Measurements from ENCODE around the gene PCYT1A.

PCYT1A gene

GRCh38 chr3:196255776-196256175 is 31.8 kb downstream of the PCYT1A start:
- Histone ChIP-seq H3K36me3 (ENCODE audit: insufficient read depth, low read length) (peaks cover 28% of the 10 kb centered on the region; the same call in 1 of the 2 replicates), H3K79me2 (ENCODE audit: insufficient read depth, low read length) (0 out of 2 replicates have a peak, but pooled peaks cover under 1% of the 10 kb centered on the region), H3K9me3 (ENCODE audit: insufficient read depth, low read length, severe bottlenecking) (no peaks in the 10 kb centered on the region), H2AFZ (ENCODE audit: low read depth, low read length) (no peak overlapping the region), H3K9ac (ENCODE audit: low read depth, low read length) (no peak overlapping the region), H3K4me3 (ENCODE audit: low read depth in 1 of 2, low read length in 2 of 2) (no peak overlapping the region), H3K27me3 (ENCODE audit: insufficient read depth, low read length, poor library complexity) (no peaks in the 10 kb centered on the region), H3K27ac (ENCODE audit: low read length) (no peak overlapping the region), H3K4me1 (ENCODE audit: insufficient read depth, low read length) (no peaks in the 10 kb centered on the region), H3K4me2 (ENCODE audit: insufficient read depth, low read length) (no peak overlapping the region), H4K20me1 (ENCODE audit: insufficient read depth, low read length) (no peaks in the 10 kb centered on the region)
- ATAC-seq (ENCODE audit: insufficient read depth, low read depth) (no peak), DNase-seq (no peak)
- TF ChIP-seq CTCF (IDR thresholded peaks at IDR 0.05; ENCODE audit: borderline replicate concordance, extremely low read depth, low read length, poor library complexity, severe bottlenecking), result no peak
- no peak for TF ChIP-seq EZH2 (IDR thresholded peaks at IDR 0.05; ENCODE audit: borderline replicate concordance, low read depth, low read length, severe bottlenecking)

- no peak overlapping the region for H3K4me3 ChIP-seq (ENCODE audit: low read depth in 1 of 2, low read length in 2 of 2)
- H3K9ac ChIP-seq (ENCODE audit: low read depth, low read length), result no peak overlapping the region
- H2AFZ ChIP-seq (ENCODE audit: low read depth, low read length), result no peak overlapping the region
- H3K27me3 ChIP-seq (ENCODE audit: insufficient read depth, low read length, poor library complexity), result no peaks in the 10 kb centered on the region
- peaks cover 27% of the 10 kb centered on the region; the same call in 1 of the 2 replicates for H3K36me3 ChIP-seq (ENCODE audit: insufficient read depth, low read length)
- DNase-seq, result no peak
- no peak for ATAC-seq (ENCODE audit: insufficient read depth, low read depth)
- H3K27ac ChIP-seq (ENCODE audit: low read length), result no peak overlapping the region
- H3K4me1 ChIP-seq (ENCODE audit: insufficient read depth, low read length), result no peaks in the 10 kb centered on the region
- no peaks in the 10 kb centered on the region for H4K20me1 ChIP-seq (ENCODE audit: insufficient read depth, low read length)
- no peaks in the 10 kb centered on the region for H3K79me2 ChIP-seq (ENCODE audit: insufficient read depth, low read length)
- no peak overlapping the region for H3K4me2 ChIP-seq (ENCODE audit: insufficient read depth, low read length)
- H3K9me3 ChIP-seq (ENCODE audit: insufficient read depth, low read length, severe bottlenecking), result no peaks in the 10 kb centered on the region
- TF ChIP-seq EZH2 (IDR thresholded peaks at IDR 0.05; ENCODE audit: borderline replicate concordance, low read depth, low read length, severe bottlenecking), result no peak
- TF ChIP-seq CTCF (IDR thresholded peaks at IDR 0.05; ENCODE audit: borderline replicate concordance, extremely low read depth, low read length, poor library complexity, severe bottlenecking), result no peak
Observed at GRCh38 chr3:196254376-196255283, 32.9 kb downstream of the PCYT1A start.

GRCh38 chr3:196251918-196252317 is 35.6 kb downstream of the PCYT1A start:
- Histone ChIP-seq H3K9me3 (ENCODE audit: insufficient read depth, low read length, severe bottlenecking) (no peaks in the 10 kb centered on the region), H3K27ac (ENCODE audit: low read length) (no peak overlapping the region), H3K27me3 (ENCODE audit: insufficient read depth, low read length, poor library complexity) (no peaks in the 10 kb centered on the region), H3K79me2 (ENCODE audit: insufficient read depth, low read length) (no peaks in the 10 kb centered on the region), H3K9ac (ENCODE audit: low read depth, low read length) (no peak overlapping the region), H3K4me2 (ENCODE audit: insufficient read depth, low read length) (no peak overlapping the region), H4K20me1 (ENCODE audit: insufficient read depth, low read length) (no peaks in the 10 kb centered on the region), H3K4me1 (ENCODE audit: insufficient read depth, low read length) (no peaks in the 10 kb centered on the region), H3K36me3 (ENCODE audit: insufficient read depth, low read length) (peaks cover 35% of the 10 kb centered on the region), H3K4me3 (ENCODE audit: low read depth in 1 of 2, low read length in 2 of 2) (no peak overlapping the region), H2AFZ (ENCODE audit: low read depth, low read length) (no peak overlapping the region)
- ATAC-seq (ENCODE audit: insufficient read depth, low read depth), result no peak
- TF ChIP-seq EZH2 (IDR thresholded peaks at IDR 0.05; ENCODE audit: borderline replicate concordance, low read depth, low read length, severe bottlenecking), result no peak
- TF ChIP-seq CTCF (IDR thresholded peaks at IDR 0.05; ENCODE audit: borderline replicate concordance, extremely low read depth, low read length, poor library complexity, severe bottlenecking), result no peak
- DNase-seq, result no peak

All from DND-41 (cell line).